ENCODE measurements around the gene RBM43. TPM values are rescaled to one million over a fixed set of nuclear protein-coding genes. Genes with fewer than 3 reads are reported as not detected.

RBM43 gene
- total RNA-seq = 8.4 and 12.2 TPM in 2 replicates

GRCh38 chr2:151261231-151261976, at the start of gene RBM43:
Gene RBM43, minus strand, starts transcription at chr2:151261863. Its CDS starts 136 bp downstream, at chr2:151261727.

Other genes with a start within 250 kb of the RBM43 start
- gene NMI, start 27.8 kb upstream of the RBM43 start, total RNA-seq = 13.6 and 18.3 TPM in 2 replicates
- 32.4 and 40.9 TPM in 2 replicates for gene TNFAIP6, start 95.7 kb upstream of the RBM43 start, total RNA-seq
- 27.3 and 41.0 TPM in 2 replicates for gene RIF1, start 148.0 kb upstream of the RBM43 start, total RNA-seq